Measurements from ENCODE around the gene SNORC.

GRCh38 chr2:232879618-232880494 lies 9.8 kb downstream of the SNORC start:
- no peak for TF ChIP-seq EZH2 (IDR thresholded peaks at IDR 0.05)
- no peak for TF ChIP-seq POLR2AphosphoS5 (IDR thresholded peaks at IDR 0.05; ENCODE audit: borderline replicate concordance, low read depth, low read length)
- TF ChIP-seq FOXP2 (optimal IDR thresholded peaks at IDR 0.05; ENCODE audit: control extremely low read depth, extremely low read length, insufficient read depth) = no peak
